KMS-11 (cell line): Measurements from ENCODE around the gene KCNN3.

Source experiments
- H2AFZ ChIP-seq: fragments of 200-600 bp; sonication (generic); 2 replicates; pipeline ENCODE4 v1.6.1; 2016; ENCODE audit warnings: antibody characterized with exemption, mixed run types, low read depth
- H3K27ac ChIP-seq: fragments of 200-600 bp; sonication (generic); 2 replicates; pipeline ENCODE4 v1.6.1; 2016; ENCODE audit warnings: mild to moderate bottlenecking, mixed run types
- H3K27me3 ChIP-seq: fragments of 200-600 bp; sonication (generic); 2 replicates; pipeline ENCODE4 v1.6.1; 2017; ENCODE audit warnings: mild to moderate bottlenecking, low read depth, mixed run types, moderate library complexity; ENCODE audit not compliant: insufficient read depth
- H3K36me3 ChIP-seq: fragments of 200-600 bp; sonication (generic); 2 replicates; pipeline ENCODE4 v1.6.1; 2017; ENCODE audit warnings: mild to moderate bottlenecking, mixed run types; ENCODE audit not compliant: insufficient read depth
- H3K4me1 ChIP-seq: fragments of 200-600 bp; sonication (generic); 2 replicates; pipeline ENCODE4 v1.6.1; 2016; ENCODE audit warnings: mild to moderate bottlenecking, low read depth, mixed run types; ENCODE audit not compliant: poor library complexity, severe bottlenecking
- H3K4me2 ChIP-seq: fragments of 200-600 bp; sonication (generic); 2 replicates; pipeline ENCODE4 v1.7.0; 2016; ENCODE audit warnings: mild to moderate bottlenecking, mixed run types
- H3K4me3 ChIP-seq: fragments of 200-600 bp; sonication (generic); IDR thresholded peaks from 2 replicates; pipeline ENCODE4 v1.6.1; 2017; ENCODE audit warnings: low read depth, low read length, mixed read lengths; ENCODE audit not compliant: insufficient read depth
- H3K79me2 ChIP-seq: fragments of 200-600 bp; sonication (generic); 2 replicates; pipeline ENCODE4 v1.6.1; 2016; ENCODE audit warnings: low read depth, mixed run types; ENCODE audit not compliant: insufficient read depth
- H3K9ac ChIP-seq: fragments of 200-600 bp; sonication (generic); 2 replicates; pipeline ENCODE4 v1.6.1; 2016; ENCODE audit warnings: mild to moderate bottlenecking, mixed run types
- H4K20me1 ChIP-seq: fragments of 200-600 bp; sonication (generic); 2 replicates; pipeline ENCODE4 v1.6.1; 2016; ENCODE audit warnings: mild to moderate bottlenecking, mixed run types; ENCODE audit not compliant: insufficient read depth
- CTCF ChIP-seq: fragments of 200-600 bp; sonication (generic); conservative IDR thresholded peaks from 2 replicates; pipeline ENCODE4 v1.6.1; 2017; ENCODE audit warnings: low read depth, mild to moderate bottlenecking, antibody characterized with exemption, low read length, moderate library complexity, mixed read lengths

The KCNN3 gene

GRCh38 chr1:154796303-154796892 is 73.7 kb downstream of the KCNN3 start:
- Histone ChIP-seq H3K9ac (no peak overlapping the region), H3K36me3 (no peaks in the 10 kb centered on the region), H3K27ac (no peak overlapping the region), H2AFZ (no peak overlapping the region), H3K79me2 (no peaks in the 10 kb centered on the region), H4K20me1 (no peaks in the 10 kb centered on the region), H3K4me3 (no peak overlapping the region), H3K4me2 (no peak overlapping the region), H3K4me1 (peaks cover 35% of the 10 kb centered on the region), H3K27me3 (no peaks in the 10 kb centered on the region; the same call in 1 of the 2 replicates)
- TF ChIP-seq CTCF: no peak

GRCh38 chr1:154794608-154795007 is 75.5 kb downstream of the KCNN3 start:
- Histone ChIP-seq H3K4me3 (no peak overlapping the region), H3K27ac (no peak overlapping the region), H3K4me2 (no peak overlapping the region), H3K27me3 (no peaks in the 10 kb centered on the region; the same call in 1 of the 2 replicates), H2AFZ (no peak overlapping the region), H3K36me3 (no peaks in the 10 kb centered on the region), H4K20me1 (no peaks in the 10 kb centered on the region), H3K79me2 (no peaks in the 10 kb centered on the region), H3K4me1 (peaks cover 50% of the 10 kb centered on the region), H3K9ac (no peak overlapping the region)
- TF ChIP-seq CTCF: no peak

DNA sequence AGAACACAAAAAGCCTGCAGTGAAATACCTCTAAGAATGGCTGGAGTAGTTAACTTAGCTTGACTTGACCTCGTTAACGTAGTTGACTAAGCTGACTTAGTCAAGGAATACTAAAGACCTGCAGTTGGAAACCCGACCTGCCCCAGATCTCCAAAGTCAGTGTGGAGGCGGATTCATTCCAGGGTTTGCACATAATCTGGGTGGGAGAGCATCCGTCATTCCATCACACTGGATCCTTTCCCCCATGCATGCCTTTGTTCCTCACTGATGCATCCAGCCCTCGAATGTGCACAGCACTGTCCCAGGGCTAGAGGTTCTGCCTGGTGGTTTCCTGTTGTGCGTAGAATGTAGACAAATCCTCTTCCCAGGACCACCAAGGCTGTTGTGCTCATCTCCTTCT is 76.4 kb downstream of the KCNN3 start:
- H3K4me3 ChIP-seq: no peak overlapping the region
- no peak overlapping the region for H2AFZ ChIP-seq

DNA sequence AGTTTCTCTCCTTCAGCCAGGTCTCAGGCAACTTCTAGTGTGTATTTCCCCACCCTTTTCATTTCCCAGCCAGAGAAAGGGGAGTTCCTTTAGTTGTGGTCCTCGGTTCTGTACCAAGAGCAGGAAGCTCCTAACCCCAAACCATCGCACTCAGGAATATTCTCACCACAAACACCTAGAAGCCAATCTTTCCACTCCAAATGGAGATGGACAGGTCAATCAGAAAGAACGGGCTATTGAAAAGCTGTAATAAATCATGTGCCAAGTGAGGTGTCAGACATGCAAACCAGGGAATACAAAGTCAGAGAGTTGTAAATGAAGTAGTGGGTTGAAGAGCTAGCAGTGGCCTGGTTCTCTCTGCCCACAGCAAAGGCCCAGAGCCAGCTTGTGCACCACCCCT is 77.2 kb downstream of the KCNN3 start:
- no peak for TF ChIP-seq CTCF
- Histone ChIP-seq H3K4me2 (peak overlapping the region; percentile 76), H3K27me3 (no peaks in the 10 kb centered on the region; the same call in 1 of the 2 replicates), H3K36me3 (no peaks in the 10 kb centered on the region), H4K20me1 (no peaks in the 10 kb centered on the region), H2AFZ (no peak overlapping the region), H3K79me2 (no peaks in the 10 kb centered on the region), H3K4me3 (no peak overlapping the region), H3K9ac (peak overlapping the region; percentile 36; the same call in 1 of the 2 replicates), H3K27ac (peak overlapping the region; percentile 76; the same call in 1 of the 2 replicates), H3K4me1 (peaks cover 67% of the 10 kb centered on the region)

More for the DNA sequence above, 76.4 kb downstream of the KCNN3 start:
- Histone ChIP-seq H3K27ac (no peak overlapping the region), H4K20me1 (no peaks in the 10 kb centered on the region), H3K9ac (no peak overlapping the region), H3K4me2 (peak overlapping the region; percentile 76), H3K4me1 (peaks cover 60% of the 10 kb centered on the region), H3K27me3 (no peaks in the 10 kb centered on the region; the same call in 1 of the 2 replicates), H3K36me3 (no peaks in the 10 kb centered on the region), H3K79me2 (no peaks in the 10 kb centered on the region)
- no peak for TF ChIP-seq CTCF
